A549 (cell line): Measurements from ENCODE around the gene SLC43A3.

Experiments
- CBX8 ChIP-seq: fragments of 200-600 bp; sonication (generic); IDR thresholded peaks from 2 replicates; pipeline ENCODE4 v1.6.1; 2016
- CTCF ChIP-seq: fragments of >200 bp; sonication (Bioruptor Twin); formaldehyde crosslinking; IDR thresholded peaks from 3 replicates; pipeline ENCODE4 v1.5.1; 2016
- HDAC2 ChIP-seq: fragments of 200-600 bp; sonication (generic); IDR thresholded peaks from 2 replicates; pipeline ENCODE4 v1.6.1; 2016
- MAFK ChIP-seq: fragments of 450-650 bp; IDR thresholded peaks from 2 replicates; pipeline ENCODE4 v1.6.1; 2014; ENCODE audit not compliant: partially characterized antibody
- POLR2A ChIP-seq: IDR thresholded peaks from 2 replicates; pipeline ENCODE4 v1.6.1; 2012; ENCODE audit warnings: mild to moderate bottlenecking, low read length
- RAD21 ChIP-seq, 2 experiments: fragments of >200 bp in 1 of 2; sonication (Bioruptor Twin) in 1 of 2; formaldehyde crosslinking in 1 of 2; IDR thresholded peaks in 1 of 2; conservative IDR thresholded peaks in 1 of 2; 2 replicates in 1 of 2; 3 replicates in 1 of 2; pipeline ENCODE4 v1.6.1; 2012 to 2018; ENCODE audit warnings: inconsistent platforms in 1 of 2
- RCOR1 ChIP-seq: fragments of 150-350 bp; IDR thresholded peaks from 2 replicates; pipeline ENCODE4 v1.6.1; 2014; ENCODE audit warnings: antibody characterized with exemption, low read length, low read depth
- RFX5 ChIP-seq: fragments of 450-650 bp; IDR thresholded peaks from 2 replicates; pipeline ENCODE4 v1.7.1; 2014; ENCODE audit warnings: antibody characterized with exemption, mild to moderate bottlenecking, moderate library complexity
- SMC3 ChIP-seq: fragments of >200 bp; sonication (Bioruptor Twin); formaldehyde crosslinking; IDR thresholded peaks from 3 replicates; pipeline ENCODE4 v1.6.1; 2018; ENCODE audit warnings: inconsistent platforms

GRCh38 chr11:57386178-57386940 is 40.6 kb downstream of the SLC43A3 start:
- no peak for TF ChIP-seq CTCF
- TF ChIP-seq POLR2A: no peak
- TF ChIP-seq SMC3: no peak
- TF ChIP-seq RFX5: no peak
- TF ChIP-seq MAFK: no peak
- TF ChIP-seq HDAC2: no peak
- no peak for TF ChIP-seq RAD21 (conservative IDR thresholded peaks at IDR 0.05 in 1 of 2, IDR thresholded peaks at IDR 0.05 in 1 of 2)
- TF ChIP-seq RCOR1: no peak
- TF ChIP-seq CBX8: no peak
